MM.1S (cell line): ENCODE measurements around the gene FAM219B.
A peak's percentile ranks its signal among the peaks of the same experiment; 100 is the strongest.

Source experiments
- DNase-seq: peaks from one replicate; pipeline ENCODE4 v3.0.0-alpha.2; 2015
- H2AFZ ChIP-seq: fragments of 300-600 bp; sonication (generic); 2 replicates; pipeline ENCODE4 v1.6.0; 2016; ENCODE audit warnings: antibody characterized with exemption, low read length
- H3F3A ChIP-seq: fragments of 300-600 bp; sonication (generic); 2 replicates; pipeline ENCODE4 v1.6.1; 2016; ENCODE audit warnings: mild to moderate bottlenecking, antibody characterized with exemption, low read length, moderate library complexity, mixed read lengths; ENCODE audit not compliant: insufficient read depth
- H3K27ac ChIP-seq: fragments of 300-600 bp; sonication (generic); 2 replicates; pipeline ENCODE4 v1.5.1; 2016; ENCODE audit warnings: mild to moderate bottlenecking, low read length
- H3K27me3 ChIP-seq: fragments of 300-600 bp; sonication (generic); replicated peaks from 2 replicates; pipeline ENCODE4 v1.6.0; 2016; ENCODE audit warnings: low read length; ENCODE audit not compliant: insufficient read depth
- H3K36me3 ChIP-seq: fragments of 300-600 bp; sonication (generic); replicated peaks from 2 replicates; pipeline ENCODE4 v1.6.1; 2016; ENCODE audit warnings: mild to moderate bottlenecking, low read length, mixed read lengths; ENCODE audit not compliant: insufficient read depth
- H3K4me1 ChIP-seq: fragments of 300-600 bp; sonication (generic); 2 replicates; pipeline ENCODE4 v1.6.1; 2016; ENCODE audit warnings: low read length, mixed read lengths
- H3K4me2 ChIP-seq: fragments of 300-600 bp; sonication (generic); 2 replicates; pipeline ENCODE4 v1.6.0; 2016; ENCODE audit warnings: low read depth, low read length
- H3K4me3 ChIP-seq: fragments of 300-600 bp; sonication (generic); 2 replicates; pipeline ENCODE4 v1.5.1; 2016; ENCODE audit warnings: low read length, mixed read lengths
- H3K79me2 ChIP-seq: fragments of 300-600 bp; sonication (generic); 2 replicates; pipeline ENCODE4 v1.6.1; 2016; ENCODE audit warnings: mixed run types, low read length, mixed read lengths
- H3K9ac ChIP-seq: fragments of 300-600 bp; sonication (generic); 2 replicates; pipeline ENCODE4 v1.6.1; 2016; ENCODE audit warnings: low read length, mixed read lengths
- H3K9me2 ChIP-seq: fragments of 300-600 bp; sonication (generic); replicated peaks from 2 replicates; pipeline ENCODE4 v1.6.1; 2016; ENCODE audit warnings: mild to moderate bottlenecking, low read length, mixed read lengths; ENCODE audit not compliant: insufficient read depth
- H3K9me3 ChIP-seq: fragments of 300-600 bp; sonication (generic); replicated peaks from 2 replicates; pipeline ENCODE4 v1.6.1; 2016; ENCODE audit warnings: mild to moderate bottlenecking, low read length, mixed read lengths; ENCODE audit not compliant: insufficient read depth
- H4K20me1 ChIP-seq: fragments of 300-600 bp; sonication (generic); 2 replicates; pipeline ENCODE4 v1.6.1; 2016; ENCODE audit warnings: mild to moderate bottlenecking, low read length, moderate library complexity, mixed read lengths; ENCODE audit not compliant: insufficient read depth
- EZH2 ChIP-seq: fragments of 300-600 bp; sonication (generic); optimal IDR thresholded peaks from 2 replicates; pipeline ENCODE3; 2017; ENCODE audit warnings: low read depth, mild to moderate bottlenecking, antibody characterized with exemption, low read length, mixed read lengths
- EZH2phosphoT487 ChIP-seq: fragments of 300-600 bp; sonication (generic); IDR thresholded peaks from 2 replicates; pipeline ENCODE4 v1.6.1; 2018; ENCODE audit warnings: antibody characterized with exemption, low read length
- TF ChIP-seq, protein P1 (sequence below): fragments of 300-600 bp; sonication (generic); IDR thresholded peaks from 2 replicates; pipeline ENCODE4 v1.5.1; 2016; ENCODE audit warnings: antibody characterized with exemption, low read length, mixed read lengths

Gene FAM219B

DNA sequence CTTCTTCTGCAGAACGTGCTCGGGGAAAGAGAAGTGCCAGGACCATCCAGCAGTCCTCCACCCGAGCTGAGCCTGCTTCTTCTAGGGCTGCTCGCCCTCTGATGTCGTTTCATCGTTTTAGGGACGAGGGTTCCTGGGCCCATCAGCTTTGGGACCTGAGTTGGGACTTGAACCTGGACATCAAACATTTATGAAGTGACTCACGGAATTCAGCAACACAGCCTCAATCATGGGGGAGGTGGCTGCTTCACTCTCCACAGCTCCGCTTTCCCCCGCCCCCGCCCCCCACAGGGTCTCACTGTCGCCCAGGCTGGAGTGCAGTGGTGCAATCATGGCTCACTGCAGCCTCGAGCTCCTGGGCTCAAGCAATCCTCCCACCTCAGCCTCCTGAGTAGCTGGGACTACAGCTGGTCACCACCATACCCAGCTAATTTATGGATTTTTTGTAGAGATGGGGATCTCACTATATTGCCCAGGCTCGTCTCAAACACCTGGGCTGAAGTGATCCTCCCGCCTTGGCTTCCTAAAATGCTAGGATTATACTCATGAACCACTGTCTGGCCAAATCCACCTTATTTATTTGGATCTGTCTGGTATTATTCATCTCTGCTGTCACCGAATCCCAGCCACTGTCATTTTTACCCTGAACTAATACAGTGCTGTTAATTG is 32.8 kb downstream of the FAM219B start:
- H3K36me3 ChIP-seq = no peaks in the 10 kb centered on the region
- H3K27me3 ChIP-seq = no peaks in the 10 kb centered on the region
- peaks cover 25% of the 10 kb centered on the region for H3K4me1 ChIP-seq
- peak overlapping the region; percentile 98 for H2AFZ ChIP-seq
- peak overlapping the region; percentile 94 for H3K4me2 ChIP-seq
- peaks cover 15% of the 10 kb centered on the region for H3F3A ChIP-seq
- H3K9me2 ChIP-seq = no peaks in the 10 kb centered on the region
- 0 out of 2 replicates have a peak, but pooled peaks cover 6% of the 10 kb centered on the region for H4K20me1 ChIP-seq
- DNase-seq = peak; percentile 30
- H3K9ac ChIP-seq = peak overlapping the region; percentile 63; the same call in 1 of the 2 replicates
- peak overlapping the region; percentile 85 for H3K4me3 ChIP-seq
- peaks cover 40% of the 10 kb centered on the region for H3K79me2 ChIP-seq
- no peak for TF ChIP-seq EZH2phosphoT487
- TF ChIP-seq, protein P1, sequence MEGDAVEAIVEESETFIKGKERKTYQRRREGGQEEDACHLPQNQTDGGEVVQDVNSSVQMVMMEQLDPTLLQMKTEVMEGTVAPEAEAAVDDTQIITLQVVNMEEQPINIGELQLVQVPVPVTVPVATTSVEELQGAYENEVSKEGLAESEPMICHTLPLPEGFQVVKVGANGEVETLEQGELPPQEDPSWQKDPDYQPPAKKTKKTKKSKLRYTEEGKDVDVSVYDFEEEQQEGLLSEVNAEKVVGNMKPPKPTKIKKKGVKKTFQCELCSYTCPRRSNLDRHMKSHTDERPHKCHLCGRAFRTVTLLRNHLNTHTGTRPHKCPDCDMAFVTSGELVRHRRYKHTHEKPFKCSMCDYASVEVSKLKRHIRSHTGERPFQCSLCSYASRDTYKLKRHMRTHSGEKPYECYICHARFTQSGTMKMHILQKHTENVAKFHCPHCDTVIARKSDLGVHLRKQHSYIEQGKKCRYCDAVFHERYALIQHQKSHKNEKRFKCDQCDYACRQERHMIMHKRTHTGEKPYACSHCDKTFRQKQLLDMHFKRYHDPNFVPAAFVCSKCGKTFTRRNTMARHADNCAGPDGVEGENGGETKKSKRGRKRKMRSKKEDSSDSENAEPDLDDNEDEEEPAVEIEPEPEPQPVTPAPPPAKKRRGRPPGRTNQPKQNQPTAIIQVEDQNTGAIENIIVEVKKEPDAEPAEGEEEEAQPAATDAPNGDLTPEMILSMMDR = no peak
- H3K9me3 ChIP-seq = no peaks in the 10 kb centered on the region
- peak overlapping the region; percentile 5; the same call in 1 of the 2 replicates for H3K27ac ChIP-seq

DNA sequence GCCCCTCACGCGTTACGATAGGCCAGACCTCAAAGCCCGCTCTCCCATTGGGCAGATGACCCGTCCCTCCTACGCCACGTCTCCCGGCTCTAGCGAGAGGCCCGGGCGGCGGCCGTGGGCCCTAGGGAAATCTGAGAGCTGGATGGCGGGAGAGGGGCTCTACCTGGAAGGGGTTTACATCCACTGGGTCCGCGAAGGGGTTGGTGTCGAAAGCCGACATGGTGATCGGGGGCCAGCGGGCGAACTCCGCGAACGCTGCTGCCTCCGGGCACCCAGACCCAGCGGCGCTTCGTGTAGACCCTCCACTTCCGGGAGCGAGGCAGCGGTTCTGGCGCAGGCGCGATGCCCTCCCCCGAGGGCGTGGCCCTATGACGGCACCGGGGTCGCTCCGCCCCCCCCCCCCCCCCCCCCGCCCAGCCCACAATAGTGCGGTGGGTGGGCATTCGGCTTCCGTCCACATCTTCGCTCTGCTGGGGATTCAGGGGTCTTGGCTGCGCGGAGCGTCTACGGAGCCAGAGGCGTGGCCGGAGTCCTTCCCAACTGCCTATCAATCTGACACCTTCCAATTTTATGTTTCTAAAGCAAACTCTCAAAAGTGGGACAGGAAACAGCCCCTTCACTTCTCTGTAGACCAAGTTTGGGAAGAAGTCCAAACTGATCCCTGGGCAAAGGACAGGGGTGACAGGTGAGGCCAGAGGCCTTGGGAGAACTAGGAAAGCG is 33.5 kb downstream of the FAM219B start, which contains the start of gene SCAMP2:
Gene SCAMP2, minus strand, starts transcription at position 330 of the 720 bp plus-strand sequence. Its CDS starts 110 bp downstream, at position 220.
- Histone ChIP-seq H3K9ac (peak within 1 kb of the TSS; percentile 85), H3K9me2 (no peaks in the 10 kb centered on the region), H3K4me3 (peak within 1 kb of the TSS; percentile 85), H3F3A (peaks cover 15% of the 10 kb centered on the region), H2AFZ (peak within 1 kb of the TSS; percentile 98), H3K27me3 (no peaks in the 10 kb centered on the region), H3K4me2 (peak within 1 kb of the TSS; percentile 94), H3K79me2 (peaks cover 47% of the 10 kb centered on the region), H3K36me3 (no peaks in the 10 kb centered on the region), H3K27ac (peak within 1 kb of the TSS; percentile 62; the same call in 1 of the 2 replicates), H3K4me1 (peaks cover 25% of the 10 kb centered on the region), H3K9me3 (no peaks in the 10 kb centered on the region), H4K20me1 (0 out of 2 replicates have a peak, but pooled peaks cover 6% of the 10 kb centered on the region)
- no peak for TF ChIP-seq EZH2
- TF ChIP-seq, protein P1 = no peak
- no peak for TF ChIP-seq EZH2phosphoT487
- peak; percentile 96 for DNase-seq

DNA sequence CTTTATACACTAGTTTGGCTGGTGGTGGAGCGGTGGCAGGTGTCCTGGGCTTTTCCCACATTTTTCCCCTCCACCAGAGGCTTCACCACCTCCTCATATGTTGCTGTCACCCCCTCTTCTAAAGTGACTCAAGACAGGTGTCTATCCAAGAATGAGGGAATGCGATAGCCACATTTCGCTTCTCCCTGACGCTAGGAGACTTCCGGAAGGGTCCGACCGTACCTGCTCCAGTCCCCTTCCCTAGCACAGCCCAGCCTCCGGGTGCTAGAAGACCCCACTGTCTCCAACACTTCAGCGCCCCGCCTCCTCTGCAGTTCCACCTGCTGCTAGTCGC is 34.0 kb downstream of the FAM219B start:
- Histone ChIP-seq H3K9me3 (no peaks in the 10 kb centered on the region), H3F3A (peaks cover 15% of the 10 kb centered on the region), H3K4me3 (peak overlapping the region; percentile 81), H3K27ac (peak overlapping the region; percentile 62; the same call in 1 of the 2 replicates), H3K4me2 (peak overlapping the region; percentile 56), H4K20me1 (0 out of 2 replicates have a peak, but pooled peaks cover 6% of the 10 kb centered on the region), H3K36me3 (no peaks in the 10 kb centered on the region), H3K9ac (peak overlapping the region; percentile 85), H3K4me1 (peaks cover 25% of the 10 kb centered on the region), H3K27me3 (no peaks in the 10 kb centered on the region), H2AFZ (peak overlapping the region; percentile 74; the same call in 1 of the 2 replicates), H3K79me2 (peaks cover 52% of the 10 kb centered on the region), H3K9me2 (no peaks in the 10 kb centered on the region)
- TF ChIP-seq EZH2 (no peak), EZH2phosphoT487 (no peak)
- TF ChIP-seq, protein P1 = no peak
- DNase-seq = no peak
